Spleen (tissue), 7 donors: ENCODE results near the gene PCNX2.

Experiments used
- CTCF ChIP-seq, 11 experiments: fragments of 200-600 bp in 7 of 11; fragments of 450-650 bp in 4 of 11; sonication (generic) in 4 of 11; IDR thresholded peaks in 8 of 11; conservative IDR thresholded peaks in 3 of 11; 1 replicate in 7 of 11; 2 replicates in 4 of 11; pipeline versions ENCODE4 v1.4.0 to v1.8.0; 2016 to 2021; ENCODE audit warnings: antibody characterized with exemption in 11 of 11, inconsistent platforms in 4 of 11, mild to moderate bottlenecking in 1 of 11
- POLR2A ChIP-seq, 3 donors: fragments of 450-650 bp; IDR thresholded peaks; one replicate each; pipeline ENCODE4 v1.5.1; 2017; ENCODE audit warnings: antibody characterized with exemption in 3 of 3, mild to moderate bottlenecking in 1 of 3
- donor health status: DM: no; HTN: no; CAD: no; lungs with moderate emphysema.
- donor health status: DM: no; HTN: no; CAD: no.
- donor health status: DM: no; HTN: no; CAD: no.

DNA sequence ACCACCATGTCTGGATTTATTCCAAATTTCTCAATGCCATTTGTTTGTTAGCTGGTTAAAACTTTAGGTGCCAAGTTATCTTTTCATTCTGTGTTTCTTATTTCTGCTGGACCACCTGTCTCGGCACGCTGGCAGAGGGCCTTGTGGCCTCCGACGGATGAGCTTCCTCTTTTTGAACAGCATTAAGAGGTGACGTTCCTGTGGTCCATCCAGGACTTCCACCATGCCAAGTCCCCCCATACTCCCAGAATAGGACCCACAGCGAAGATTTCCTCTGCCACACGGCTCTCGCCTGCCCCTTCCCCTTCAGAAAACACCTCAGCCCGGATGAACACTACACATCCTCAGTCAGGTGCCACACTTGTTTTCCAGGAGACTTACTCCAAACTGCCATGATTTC lies 271.3 kb downstream of the PCNX2 start:
- TF ChIP-seq CTCF (IDR thresholded peaks at IDR 0.05 in 8 of 11, conservative IDR thresholded peaks at IDR 0.05 in 3 of 11) (no peak), POLR2A (IDR thresholded peaks at IDR 0.05) (no peak)
